Stimulated activated CD4-positive, alpha-beta T cell treated with anti-CD3 and anti-CD28 coated beads, Interleukin-12 subunit alpha, Interleukin-12 subunit beta, amount 100 ng/mL, for 24 hours (primary cell): ENCODE data around the gene FLT3.
"Not testable (repeated sequence)": the region's sequence is repeated elsewhere in the genome, so short reads cannot be mapped to it uniquely, and the experiment has no call there.

ENCODE experiments used
- DNase-seq, 2 experiments: peaks; one replicate each; pipeline ENCODE4 v3.0.0-alpha.2; 2020; ENCODE audit warnings: low read depth in 2 of 2

The FLT3 gene

DNA sequence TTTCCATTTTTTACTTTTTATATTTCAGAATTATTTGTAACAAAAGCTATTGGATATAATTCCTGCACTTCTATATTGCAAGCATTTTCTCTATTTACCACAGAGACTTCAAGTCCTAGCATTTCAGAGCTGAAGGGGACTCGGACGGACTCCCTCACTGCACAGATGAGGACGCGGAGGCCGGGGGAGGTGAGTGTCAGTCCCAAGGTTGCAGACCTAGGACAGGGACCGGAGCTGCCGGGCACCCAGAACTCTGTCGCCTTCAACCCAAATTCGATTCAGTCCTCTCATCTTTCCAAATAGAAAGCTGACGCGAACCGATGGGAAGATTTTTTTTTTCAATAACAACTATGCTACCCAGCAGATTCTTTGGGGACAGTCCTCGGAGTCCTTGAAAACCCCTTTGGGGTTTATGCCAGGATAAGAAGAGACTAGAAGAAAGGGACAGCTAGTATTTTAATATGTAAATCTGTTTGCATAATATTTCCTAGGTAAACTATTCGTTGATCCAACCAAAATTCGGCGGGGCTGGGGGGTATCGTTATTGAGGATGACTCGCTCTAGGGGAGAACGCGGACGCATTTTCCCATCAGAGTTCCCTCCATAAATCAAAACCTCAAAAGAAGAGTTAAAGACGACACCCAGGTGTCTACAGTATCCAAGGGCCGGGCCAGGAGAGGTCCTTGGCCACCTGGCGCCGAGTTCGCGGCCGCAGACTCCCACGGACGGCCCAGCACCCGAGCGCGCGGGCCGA, 803 bp downstream of the FLT3 start:
- no peak for DNase-seq

DNA sequence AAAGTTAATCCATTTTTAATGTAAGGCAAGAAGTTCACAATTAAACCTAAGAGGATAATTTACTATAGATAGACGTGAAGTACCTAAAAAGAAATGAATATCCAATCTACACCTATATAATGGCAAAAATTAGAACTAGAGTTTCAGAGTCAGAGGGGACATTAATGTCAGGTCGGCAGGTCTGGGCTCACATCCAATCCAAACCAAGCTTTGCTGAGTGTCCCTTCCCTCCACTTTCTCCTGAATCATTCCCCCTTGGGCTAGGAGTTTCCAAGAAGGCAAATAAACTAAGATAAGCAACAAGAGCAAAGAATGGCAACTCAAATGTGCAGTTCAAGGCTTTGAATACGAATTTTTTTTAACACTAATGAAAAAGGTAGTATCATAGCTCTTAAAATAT, 2.9 kb downstream of the FLT3 start:
- DNase-seq = no peak

DNA sequence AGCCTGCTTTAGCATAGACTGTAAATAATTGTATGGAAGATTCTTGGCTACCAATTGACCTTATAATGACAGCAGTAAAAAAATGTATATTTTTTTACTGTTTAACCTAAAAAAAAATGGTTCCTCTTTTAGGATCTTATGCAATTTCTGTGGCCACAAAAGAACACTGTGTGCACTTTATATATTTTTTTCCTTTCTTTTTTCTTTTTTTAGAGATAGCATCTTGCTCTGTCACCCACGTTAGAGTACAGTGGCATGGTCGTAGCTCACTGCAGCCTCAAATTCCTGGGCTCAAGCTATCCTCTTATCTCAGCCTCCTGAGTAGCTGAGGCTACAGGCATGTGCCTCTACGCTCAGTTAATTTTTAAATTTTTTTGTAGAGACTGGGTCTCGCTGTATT, 6.1 kb downstream of the FLT3 start:
- no peak for DNase-seq

DNA sequence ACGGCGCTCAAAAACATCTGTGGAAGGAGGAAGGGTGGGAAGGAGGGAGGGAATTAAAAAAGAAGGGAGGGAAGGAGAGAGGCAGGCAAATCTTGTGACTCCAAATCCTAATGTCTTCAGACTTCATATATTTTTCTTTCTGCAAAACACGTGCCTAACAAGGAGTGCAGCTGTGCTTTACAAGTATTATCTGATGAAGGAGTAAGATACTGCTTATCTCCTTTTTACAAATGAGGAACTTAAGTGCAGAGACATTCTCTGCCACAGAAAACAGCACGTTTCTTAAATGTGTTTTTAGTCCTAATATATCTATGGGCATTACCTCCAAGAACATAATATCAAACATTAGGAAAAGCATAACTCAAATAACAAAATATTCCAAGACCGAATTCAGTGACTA, 6.5 kb downstream of the FLT3 start:
- no peak for DNase-seq

DNA sequence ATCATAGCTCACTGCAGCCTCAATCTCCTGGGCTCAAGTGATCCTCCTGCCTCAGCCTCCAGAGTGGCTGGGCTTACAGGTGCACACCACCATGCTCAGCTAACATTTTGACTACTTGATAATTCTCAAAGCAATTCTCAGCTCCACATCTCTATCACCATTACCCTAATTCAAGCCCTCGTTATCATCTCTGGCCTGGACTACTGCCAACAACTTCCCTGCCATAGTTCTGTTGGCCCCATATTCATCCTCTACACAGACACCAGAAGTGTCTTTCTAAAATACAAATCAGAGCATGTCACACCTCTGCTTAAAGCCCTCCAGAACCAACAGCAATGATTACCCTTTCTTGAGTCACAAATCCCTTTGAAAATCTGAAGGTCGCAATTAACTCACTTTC, 7.9 kb downstream of the FLT3 start:
- no peak for DNase-seq

DNA sequence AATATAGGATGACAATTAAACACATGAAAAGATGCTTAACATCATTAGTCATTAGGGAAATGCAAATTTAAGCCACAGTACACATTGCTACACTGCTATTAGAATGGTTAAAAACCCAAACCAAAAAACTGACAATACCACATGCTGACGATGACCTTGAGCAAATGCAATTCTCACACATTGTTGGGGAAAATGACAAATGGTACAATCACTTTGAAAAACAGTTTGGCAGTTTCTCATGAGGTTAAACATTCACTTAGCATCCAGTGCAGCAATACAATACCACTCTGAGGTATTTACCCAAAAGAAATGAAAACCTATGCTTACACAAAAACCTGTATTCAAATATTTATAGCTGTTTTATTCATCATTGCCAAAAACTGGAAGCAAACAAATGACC, 11.3 kb downstream of the FLT3 start:
- DNase-seq = no peak

DNA sequence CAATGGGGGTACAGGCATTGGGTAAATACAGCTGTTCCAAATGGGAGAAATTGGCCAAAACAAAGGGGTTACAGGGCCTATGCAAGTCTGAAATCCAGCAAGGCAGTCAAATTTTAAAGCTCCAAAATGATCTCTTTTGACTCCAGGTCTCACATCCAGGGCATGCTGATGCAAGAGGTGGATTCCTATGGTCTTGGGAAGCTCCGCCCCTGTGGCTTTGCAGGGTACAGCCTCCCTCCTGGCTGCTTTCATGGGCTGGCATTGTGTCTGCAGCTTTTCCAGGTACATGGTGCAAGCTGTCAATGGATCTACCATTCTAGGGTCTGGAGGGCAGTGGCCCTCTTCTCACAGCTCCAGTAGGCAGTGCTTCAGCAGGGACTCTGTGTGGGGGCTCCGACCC, 22.6 kb downstream of the FLT3 start:
- not testable (repeated sequence) for DNase-seq

DNA sequence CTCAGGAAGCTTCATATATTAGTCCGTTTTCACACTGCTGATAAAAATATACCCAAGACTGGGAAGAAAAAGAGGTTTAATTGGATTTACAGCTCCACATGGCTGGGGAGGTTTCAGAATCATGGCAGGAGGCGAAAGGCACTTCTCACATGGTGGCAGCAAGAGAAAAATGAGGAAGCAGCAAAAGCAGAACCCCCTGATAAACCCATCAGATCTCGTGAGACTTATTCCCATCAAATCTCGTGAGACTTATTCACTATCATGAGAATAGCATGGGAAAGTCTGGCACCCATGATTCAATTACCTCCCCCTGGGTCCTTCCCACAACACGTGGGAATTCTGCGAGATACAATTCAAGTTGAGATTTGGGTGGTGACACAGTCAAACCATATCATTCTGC, 23.1 kb downstream of the FLT3 start:
- DNase-seq = no peak

DNA sequence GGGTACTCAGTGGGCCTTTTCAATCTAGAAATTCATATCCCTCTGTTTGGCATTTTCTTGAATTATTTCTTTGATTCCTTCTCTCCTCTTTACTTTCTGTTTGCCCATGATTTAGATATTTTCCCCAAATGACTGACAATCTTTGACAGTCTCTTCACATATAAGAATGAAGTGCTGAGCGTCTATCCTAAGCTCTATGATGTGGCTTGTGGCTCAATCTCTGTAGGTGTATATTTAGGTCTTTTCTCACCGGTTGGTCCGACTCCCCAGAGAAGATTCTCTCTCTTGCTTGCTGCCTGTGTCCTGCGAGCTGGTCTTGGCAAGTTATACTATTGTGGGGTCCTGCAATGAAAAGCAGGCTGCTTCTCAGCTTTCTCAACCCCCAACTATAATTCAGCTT, 29.0 kb downstream of the FLT3 start:
- no peak for DNase-seq

DNA sequence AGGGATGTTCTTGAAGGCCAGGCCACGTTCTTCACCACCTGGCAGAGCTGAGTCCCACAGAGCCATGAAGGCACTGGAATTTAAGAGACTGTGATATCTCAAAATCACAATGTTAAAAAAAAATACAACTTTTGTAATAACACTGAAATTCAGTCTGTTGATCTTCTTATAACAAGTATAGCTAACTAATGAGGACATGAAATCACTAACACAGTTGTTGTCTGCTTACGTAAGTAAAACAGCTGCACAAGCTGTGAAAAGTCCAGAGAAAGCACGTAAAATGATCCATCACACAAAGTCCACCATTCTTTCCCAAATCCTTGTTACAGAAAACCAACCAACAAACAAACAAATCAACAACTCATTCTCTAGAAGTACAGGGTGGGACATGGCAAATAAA, 32.9 kb downstream of the FLT3 start:
- no peak for DNase-seq

DNA sequence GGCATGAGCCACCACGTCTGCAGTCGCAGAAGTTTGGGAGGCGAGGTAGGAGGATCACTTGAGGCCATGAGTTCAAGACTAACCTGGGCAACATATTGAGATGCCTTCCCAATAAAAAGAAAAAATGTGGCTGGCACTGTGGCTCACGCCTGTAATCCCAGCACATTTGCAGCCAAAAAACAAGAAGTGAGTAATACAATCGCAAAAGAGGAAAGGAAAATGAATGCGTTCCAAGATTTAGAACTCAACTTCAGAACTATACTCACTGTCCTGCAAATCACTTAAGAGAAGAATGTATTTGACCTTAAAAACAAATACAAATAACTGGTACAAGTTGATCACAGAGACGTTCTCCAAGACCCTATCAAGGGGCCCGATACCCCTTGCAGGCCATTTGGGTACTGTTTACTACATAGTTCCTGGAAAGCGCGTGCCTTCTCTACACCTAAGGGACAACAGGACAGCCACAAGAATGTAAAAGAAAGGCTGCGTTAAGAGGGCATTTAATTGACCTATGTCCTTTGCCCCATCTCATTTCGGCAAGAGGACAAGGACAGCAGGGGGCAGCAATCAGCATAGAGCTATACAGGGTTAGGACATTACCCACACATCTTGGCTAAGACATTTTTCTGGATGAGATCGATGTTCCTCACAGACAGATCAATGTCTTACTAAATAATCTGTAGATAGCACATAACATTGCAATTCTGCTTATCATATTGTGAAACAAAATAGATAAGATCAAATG, 41.3 kb downstream of the FLT3 start:
- peak; percentile 2 to 39 for DNase-seq

DNA sequence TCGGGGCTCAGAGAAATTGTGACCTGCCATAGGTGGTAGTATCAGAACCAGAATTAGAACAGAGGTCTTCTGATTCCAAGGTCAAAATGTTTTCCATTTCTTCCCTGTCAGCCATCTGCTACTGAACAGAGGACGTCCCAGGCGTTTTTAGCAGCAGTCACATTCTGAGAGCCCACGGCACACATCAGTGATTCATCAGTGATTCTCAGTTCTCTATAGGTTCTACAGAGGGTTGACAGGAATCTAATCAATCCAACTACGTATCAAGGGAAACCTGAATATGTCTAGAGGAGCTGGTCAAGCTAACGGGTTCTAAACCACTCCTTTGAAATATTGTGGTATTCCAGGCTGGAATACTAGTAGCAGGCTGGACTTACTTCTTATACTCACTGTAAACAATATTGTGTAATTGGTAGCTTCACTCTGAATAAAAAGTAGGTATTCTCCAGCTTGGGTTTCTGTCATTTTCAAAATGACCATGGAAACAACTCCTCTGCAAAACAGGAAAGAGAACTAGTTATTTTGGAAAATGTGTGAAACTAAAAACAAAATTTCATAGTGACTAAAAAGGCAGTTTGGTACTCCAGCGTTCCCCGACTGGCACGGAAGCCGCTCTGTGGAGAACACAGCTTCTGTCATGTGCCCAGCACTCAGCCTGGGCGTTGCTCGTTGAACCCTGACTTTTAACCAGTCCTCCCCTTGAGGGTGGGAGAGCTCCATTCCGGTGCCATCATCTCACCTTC, 43.2 kb downstream of the FLT3 start:
- DNase-seq = no peak

DNA sequence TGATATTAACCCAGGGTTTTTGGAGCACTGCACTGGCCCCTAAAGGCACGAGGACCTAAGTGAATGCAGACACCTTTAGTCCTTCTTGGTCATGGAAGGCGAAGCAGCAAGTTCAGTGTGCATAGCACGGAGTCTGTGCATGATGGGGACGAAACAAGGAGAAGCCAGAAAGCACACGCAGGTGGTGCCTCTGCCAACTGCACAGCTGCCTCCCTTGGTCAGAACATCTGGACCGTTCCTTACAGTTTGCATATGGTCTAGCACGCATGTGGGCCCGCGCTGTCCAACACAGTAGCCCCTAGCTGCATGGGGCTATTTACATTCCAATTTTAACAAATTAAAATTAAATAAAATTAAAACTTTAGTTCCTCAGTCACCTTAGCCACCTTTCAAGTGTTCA, 44.0 kb downstream of the FLT3 start:
- no peak for DNase-seq

DNA sequence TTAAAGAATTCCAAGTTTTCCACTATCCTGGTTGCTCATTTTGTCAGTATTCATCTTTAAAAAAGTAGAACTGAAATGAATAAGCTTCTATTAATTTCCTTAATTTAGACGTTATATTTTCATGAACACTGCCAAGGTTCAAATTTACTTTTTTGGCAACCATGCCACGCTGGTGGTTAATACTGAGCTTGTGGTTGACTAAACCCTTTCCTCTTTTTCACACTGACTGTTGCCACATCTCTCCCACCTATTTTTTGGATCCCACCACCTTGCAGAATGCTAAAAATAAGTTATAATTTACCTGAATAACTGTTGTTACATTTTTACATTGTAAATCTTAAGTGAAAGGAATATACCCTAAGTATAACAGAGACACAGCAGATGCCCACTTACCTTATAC, 45.0 kb downstream of the FLT3 start:
- no peak for DNase-seq

DNA sequence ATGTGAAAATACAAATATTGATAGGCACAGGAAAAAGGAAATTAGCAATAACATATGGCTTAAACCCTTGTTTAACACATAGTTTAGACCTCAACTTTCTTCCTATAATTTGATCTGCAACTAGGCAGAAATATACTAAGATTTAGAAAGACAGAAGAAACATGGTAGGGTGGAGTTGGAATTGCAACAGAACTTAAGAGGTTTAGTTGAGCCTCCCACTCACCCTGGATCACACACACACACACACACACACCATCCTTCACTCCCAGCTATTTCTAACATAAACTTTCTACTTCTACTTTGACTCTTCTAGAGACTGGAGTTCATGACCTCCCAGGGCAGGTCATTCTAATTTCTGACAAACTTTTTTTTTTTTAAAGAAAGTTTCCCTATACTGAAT, 47.4 kb downstream of the FLT3 start:
- DNase-seq = no peak

DNA sequence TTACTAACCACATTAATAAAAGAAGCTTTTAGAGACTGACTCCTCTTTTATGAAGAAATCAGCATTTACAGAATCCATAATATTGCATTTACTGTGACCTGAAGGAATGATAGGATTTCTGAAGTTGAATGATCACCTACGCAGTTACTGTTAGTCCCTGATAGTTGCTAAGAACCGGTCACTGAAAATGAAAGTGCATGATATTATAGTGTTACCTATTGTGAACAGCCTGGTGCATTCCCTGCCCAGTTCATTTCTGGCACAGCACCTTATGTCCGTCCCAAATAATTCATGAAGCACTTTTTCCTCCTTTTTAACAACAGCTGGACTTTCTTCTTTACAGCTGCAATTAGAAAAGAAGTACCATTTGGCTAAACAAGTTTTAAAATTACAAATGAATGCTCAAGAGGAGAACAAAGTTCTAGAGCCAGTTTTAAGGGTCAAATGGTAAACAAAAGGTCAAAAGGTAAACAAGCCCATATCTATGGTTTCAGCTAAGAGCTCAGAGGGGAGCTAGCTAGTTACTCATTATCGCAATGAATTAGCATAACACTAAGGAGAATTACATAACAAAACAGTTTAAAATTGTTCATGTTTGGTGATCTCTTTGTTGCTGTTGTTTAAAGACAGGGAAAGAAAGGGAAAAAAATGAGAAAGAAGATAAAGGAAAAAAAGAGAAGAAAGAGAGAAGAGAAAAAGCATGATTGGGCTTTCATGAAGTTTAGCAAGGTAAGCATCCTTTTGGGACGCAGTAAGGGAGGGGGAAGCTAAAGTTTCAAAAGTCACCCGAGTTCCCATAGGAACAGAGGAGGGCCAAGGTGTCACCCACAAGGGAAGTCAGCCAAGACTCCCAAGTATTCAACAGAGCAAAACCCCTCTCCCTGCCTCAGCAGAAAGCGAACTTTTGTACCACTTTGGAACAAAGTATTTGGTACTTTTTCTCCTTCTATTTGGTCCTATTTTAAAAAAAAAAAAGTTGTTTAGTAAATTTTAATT, 50.2 kb downstream of the FLT3 start:
- DNase-seq = no peak

DNA sequence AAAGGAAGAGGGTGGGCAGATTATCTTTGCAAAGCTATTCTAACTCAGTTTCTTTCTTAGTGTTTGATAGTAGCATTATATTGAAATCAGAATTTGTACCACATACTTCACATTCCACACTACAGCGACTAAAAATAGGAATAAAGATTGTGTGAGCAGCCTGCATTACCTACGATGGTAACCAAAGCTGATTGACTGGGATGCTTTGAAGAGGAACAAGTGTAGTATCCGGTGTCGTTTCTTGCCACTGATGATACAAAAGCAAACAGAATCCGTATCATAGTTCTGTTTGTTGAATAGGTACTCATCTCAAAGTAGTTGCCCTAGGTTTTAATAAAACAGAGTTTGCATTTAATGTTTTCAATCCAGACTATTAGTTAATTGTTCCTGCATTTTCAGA, 51.2 kb downstream of the FLT3 start:
- no peak for DNase-seq

DNA sequence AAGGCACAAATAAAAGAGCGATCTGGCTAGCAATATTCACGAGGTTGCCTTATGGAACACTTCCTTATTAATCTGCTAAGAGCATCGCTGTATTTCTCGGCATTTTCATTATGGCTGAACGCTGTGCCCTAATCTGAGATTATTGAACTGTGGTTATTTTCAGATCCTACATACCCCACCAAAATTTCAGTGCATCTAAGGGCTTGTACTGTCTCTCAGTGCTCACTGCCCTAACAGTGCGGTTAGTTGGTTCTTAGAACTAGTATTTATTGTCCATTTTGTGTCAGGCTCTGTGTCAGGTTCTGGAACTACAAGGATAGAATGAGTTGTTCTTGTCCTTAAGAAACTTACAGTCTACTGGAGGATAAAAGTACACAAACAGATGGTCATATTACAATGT, 51.6 kb downstream of the FLT3 start:
- DNase-seq = no peak

DNA sequence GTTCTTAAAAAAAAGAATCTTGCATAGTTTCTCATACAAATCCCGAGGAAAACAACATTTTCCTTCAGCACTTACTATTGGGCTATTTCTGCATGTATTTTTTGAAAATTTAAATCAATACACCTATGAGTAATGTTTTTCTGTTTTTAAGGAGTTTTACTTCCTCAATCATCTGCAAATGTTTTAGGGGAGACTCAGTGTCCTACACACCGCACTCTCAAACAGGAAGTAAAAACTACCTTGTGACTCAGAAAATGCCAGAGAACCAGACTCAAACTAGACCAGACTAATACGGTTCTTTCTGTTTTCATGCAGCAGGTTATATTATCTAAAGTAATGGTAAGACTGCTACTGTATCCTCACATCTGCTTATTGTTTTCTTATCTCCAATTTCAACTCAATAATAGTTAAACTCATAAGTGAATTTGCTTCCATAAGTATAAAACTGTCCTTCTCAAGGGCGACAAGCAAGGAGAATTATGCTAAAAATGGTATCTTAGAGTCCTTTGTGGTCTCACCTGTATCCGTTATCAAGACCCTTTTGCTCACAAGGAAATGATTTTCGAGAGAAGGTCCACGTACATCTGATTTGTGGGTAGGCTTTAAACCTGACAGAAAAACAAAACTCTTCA, 52.5 kb downstream of the FLT3 start:
- DNase-seq = no peak

DNA sequence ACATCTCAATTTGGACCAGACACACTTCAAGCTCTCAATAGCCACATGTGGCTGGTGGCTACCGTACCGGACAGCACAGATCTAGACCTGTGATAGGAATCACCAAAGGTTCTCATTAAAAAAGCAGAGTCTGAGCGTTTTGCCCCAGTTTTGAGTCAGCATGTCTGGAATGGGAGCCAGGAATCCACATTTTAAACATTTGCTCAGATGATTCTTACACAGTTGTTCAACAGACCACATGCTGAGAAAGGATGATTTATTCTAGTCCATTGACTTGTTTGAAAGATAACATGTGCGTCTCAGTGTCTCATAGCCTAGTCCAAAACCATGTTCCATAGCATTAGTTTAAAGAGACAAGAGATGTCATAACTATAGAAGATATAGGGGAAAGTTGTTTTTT, 53.4 kb downstream of the FLT3 start:
- no peak for DNase-seq

DNA sequence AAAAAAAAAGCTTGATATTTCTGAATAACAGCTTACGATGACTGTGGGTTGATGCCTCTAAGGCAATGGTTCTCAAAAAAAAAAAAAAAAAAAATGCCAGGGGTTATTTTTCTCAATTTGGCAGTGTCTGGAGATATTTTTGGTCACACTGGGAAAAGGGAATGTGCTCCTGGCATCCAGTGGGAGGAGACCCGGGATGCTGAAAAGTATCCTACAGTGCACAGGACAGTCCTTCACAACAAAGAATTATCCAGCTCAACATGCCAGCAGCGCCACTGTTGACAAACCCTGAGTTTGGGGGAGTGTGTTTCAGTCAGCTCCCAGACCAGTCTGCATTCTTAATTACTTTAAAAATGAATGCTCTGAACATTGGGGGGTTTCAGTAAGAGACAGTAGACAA, 54.5 kb downstream of the FLT3 start:
- DNase-seq = no peak
